HG03095 (cell line): ENCODE measurements around the gene ROR2.
A peak's percentile ranks its signal among the peaks of the same experiment; 100 is the strongest.

Experiments used
- ATAC-seq: cut with Tn5 transposase; IDR thresholded peaks from one replicate; pipeline ENCODE4 v1.9.1; 2021; ENCODE audit warnings: moderate library complexity; ENCODE audit not compliant: unreplicated experiment

The ROR2 gene

GRCh38 chr9:91697201-91697600 is 252.8 kb downstream of the ROR2 start:
- no peak for ATAC-seq

GRCh38 chr9:91694081-91694870 is 255.8 kb downstream of the ROR2 start:
- no peak for ATAC-seq

- no peak for ATAC-seq
Measured at GRCh38 chr9:91693226-91693625, 256.8 kb downstream of the ROR2 start.

- no peak for ATAC-seq
Measured at GRCh38 chr9:91690540-91691249, 259.3 kb downstream of the ROR2 start.

GRCh38 chr9:91689006-91689405 is 261.0 kb downstream of the ROR2 start:
- no peak for ATAC-seq

- no peak for ATAC-seq
Measured at GRCh38 chr9:91683269-91683668, 266.8 kb downstream of the ROR2 start.

- no peak for ATAC-seq
Measured at GRCh38 chr9:91682806-91683205, 267.2 kb downstream of the ROR2 start.

- ATAC-seq = peak; percentile 59
Measured at GRCh38 chr9:91681461-91682305, 268.3 kb downstream of the ROR2 start.

GRCh38 chr9:91680998-91681397 is 269.0 kb downstream of the ROR2 start:
- ATAC-seq = no peak

- ATAC-seq = no peak
Measured at GRCh38 chr9:91680106-91680505, 269.9 kb downstream of the ROR2 start.

- no peak for ATAC-seq
Measured at GRCh38 chr9:91678807-91679580, 271.0 kb downstream of the ROR2 start.

GRCh38 chr9:91677822-91678436 is 272.1 kb downstream of the ROR2 start:
- ATAC-seq = no peak

GRCh38 chr9:91677331-91677730 is 272.7 kb downstream of the ROR2 start:
- no peak for ATAC-seq

GRCh38 chr9:91676046-91676445 is 274.0 kb downstream of the ROR2 start:
- ATAC-seq = no peak

- ATAC-seq = no peak
Measured at GRCh38 chr9:91664663-91665062, 285.4 kb downstream of the ROR2 start.

GRCh38 chr9:91663858-91664257 is 286.2 kb downstream of the ROR2 start:
- no peak for ATAC-seq

- no peak for ATAC-seq
Measured at GRCh38 chr9:91661451-91661850, 288.6 kb downstream of the ROR2 start.

- no peak for ATAC-seq
Measured at GRCh38 chr9:91660521-91660920, 289.5 kb downstream of the ROR2 start.

- no peak for ATAC-seq
Measured at GRCh38 chr9:91659529-91660495, 290.2 kb downstream of the ROR2 start.
